Ammon's horn (tissue), 1 donor: ENCODE data around the gene KCNK10.
"Not testable (repeated sequence)": the region's sequence is repeated elsewhere in the genome, so short reads cannot be mapped to it uniquely, and the experiment has no call there.

Source experiments
- DNase-seq: peaks from one replicate; pipeline ENCODE4 v3.0.0-alpha.2; 2016; ENCODE audit warnings: low spot score

KCNK10 gene

GRCh38 chr14:88266474-88266873 is 56.6 kb downstream of the KCNK10 start:
- no peak for DNase-seq

- no peak for DNase-seq
Measured at GRCh38 chr14:88264116-88264515, 59.0 kb downstream of the KCNK10 start.

- DNase-seq = not testable (repeated sequence)
Measured at GRCh38 chr14:88261302-88261701, 61.8 kb downstream of the KCNK10 start.

GRCh38 chr14:88258021-88258420 is 65.0 kb downstream of the KCNK10 start:
- DNase-seq = no peak

- no peak for DNase-seq
Measured at GRCh38 chr14:88256997-88257950, 65.8 kb downstream of the KCNK10 start.

- DNase-seq = no peak
Measured at GRCh38 chr14:88255798-88256197, 67.3 kb downstream of the KCNK10 start.

- DNase-seq = no peak
Measured at GRCh38 chr14:88255196-88255595, 67.9 kb downstream of the KCNK10 start.

- no peak for DNase-seq
Measured at GRCh38 chr14:88252498-88252897, 70.6 kb downstream of the KCNK10 start.

- no peak for DNase-seq
Measured at GRCh38 chr14:88251650-88252049, 71.4 kb downstream of the KCNK10 start.

- no peak for DNase-seq
Measured at GRCh38 chr14:88249266-88249665, 73.8 kb downstream of the KCNK10 start.

- DNase-seq = no peak
Measured at GRCh38 chr14:88248606-88249005, 74.5 kb downstream of the KCNK10 start.

- no peak for DNase-seq
Measured at GRCh38 chr14:88247228-88247627, 75.8 kb downstream of the KCNK10 start.

- DNase-seq = no peak
Measured at GRCh38 chr14:88245321-88245720, 77.7 kb downstream of the KCNK10 start.

GRCh38 chr14:88243946-88244345 is 79.1 kb downstream of the KCNK10 start:
- no peak for DNase-seq

- peak; percentile 41 for DNase-seq
Measured at GRCh38 chr14:88242446-88242845, 80.6 kb downstream of the KCNK10 start.

- no peak for DNase-seq
Measured at GRCh38 chr14:88241810-88242209, 81.3 kb downstream of the KCNK10 start.

- no peak for DNase-seq
Measured at GRCh38 chr14:88234442-88234841, 88.6 kb downstream of the KCNK10 start.

GRCh38 chr14:88233915-88234314 is 89.2 kb downstream of the KCNK10 start:
- DNase-seq = no peak

- no peak for DNase-seq
Measured at GRCh38 chr14:88232771-88233170, 90.3 kb downstream of the KCNK10 start.

- no peak for DNase-seq
Measured at GRCh38 chr14:88231603-88232002, 91.5 kb downstream of the KCNK10 start.

- no peak for DNase-seq
Measured at GRCh38 chr14:88229428-88229827, 93.6 kb downstream of the KCNK10 start.

GRCh38 chr14:88228522-88229236 is 94.4 kb downstream of the KCNK10 start:
- DNase-seq = no peak

- no peak for DNase-seq
Measured at GRCh38 chr14:88227693-88228092, 95.4 kb downstream of the KCNK10 start.
